Smooth muscle cell (in vitro differentiated cells): Measurements from ENCODE around the gene FAM8A1. TPM values are rescaled to one million over a fixed set of nuclear protein-coding genes. Genes with fewer than 3 reads are reported as not detected.
A peak's percentile ranks its signal among the peaks of the same experiment; 100 is the strongest.
"Not testable (repeated sequence)": the region's sequence is repeated elsewhere in the genome, so short reads cannot be mapped to it uniquely, and the experiment has no call there.

ENCODE experiments used
- DNase-seq: peaks from one replicate; lab custom pipeline; 2025; ENCODE audit not compliant: unreplicated experiment; lab: John Stamatoyannopoulos, UW
- H2AFZ ChIP-seq: fragments of 200-600 bp; sonication (generic); 2 replicates; pipeline ENCODE4 v1.6.0; 2016; ENCODE audit warnings: antibody characterized with exemption, low read depth, mild to moderate bottlenecking
- H3F3A ChIP-seq: fragments of 200-600 bp; sonication (generic); 2 replicates; pipeline ENCODE4 v1.6.0; 2017; ENCODE audit warnings: antibody characterized with exemption, low read depth
- H3K27ac ChIP-seq: fragments of 200-600 bp; sonication (generic); 2 replicates; pipeline ENCODE4 v1.5.1; 2016; ENCODE audit warnings: low read depth, mild to moderate bottlenecking
- H3K27me3 ChIP-seq: fragments of 200-600 bp; sonication (generic); 2 replicates; pipeline ENCODE4 v1.6.1; 2016; ENCODE audit warnings: low read depth, mild to moderate bottlenecking
- H3K36me3 ChIP-seq: fragments of 200-600 bp; sonication (generic); 2 replicates; pipeline ENCODE4 v1.5.1; 2016; ENCODE audit warnings: low read depth
- H3K4me1 ChIP-seq: fragments of 200-600 bp; sonication (generic); 2 replicates; pipeline ENCODE4 v1.5.1; 2016; ENCODE audit warnings: low read depth
- H3K4me2 ChIP-seq: fragments of 200-600 bp; sonication (generic); 2 replicates; pipeline ENCODE4 v1.6.0; 2016; ENCODE audit warnings: mild to moderate bottlenecking
- H3K4me3 ChIP-seq: fragments of 200-600 bp; sonication (generic); 2 replicates; pipeline ENCODE4 v1.5.1; 2016; ENCODE audit warnings: mild to moderate bottlenecking
- H3K79me2 ChIP-seq: fragments of 200-600 bp; sonication (generic); 2 replicates; pipeline ENCODE4 v1.6.0; 2016; ENCODE audit warnings: low read depth, mild to moderate bottlenecking
- H3K9ac ChIP-seq: fragments of 200-600 bp; sonication (generic); 2 replicates; pipeline ENCODE4 v1.6.0; 2016; ENCODE audit warnings: low read depth
- H3K9me3 ChIP-seq: fragments of 200-600 bp; sonication (generic); replicated peaks from 2 replicates; pipeline ENCODE4 v1.5.1; 2016; ENCODE audit warnings: low read depth
- H4K20me1 ChIP-seq: fragments of 200-600 bp; sonication (generic); 2 replicates; pipeline ENCODE4 v1.6.0; 2016; ENCODE audit warnings: low read depth
- WGBS: methylation state at CpG from one replicate; pipeline ENCODE4 v1.1.7; 2016; ENCODE audit warnings: low lambda C conversion rate; 5-methylcytosine and 5-hydroxymethylcytosine counted together
- polyA plus RNA-seq: library from polyadenylated mRNA; unstranded; fragments of >200 nt; fragmentation: Nextera tagmentation; extraction: Ambion mirVana; gene quantifications from 2 replicates; pipeline ENCODE4 v1.2.1, GENCODE V29; 2016
- total RNA-seq: library from RNA; depleted of rRNA; stranded (reverse); fragments of >200 nt; gene quantifications from 2 replicates; pipeline ENCODE4 v1.2.3, GENCODE V29; 2014
- TF ChIP-seq, protein P1 (sequence below): fragments of 200-600 bp; sonication (generic); IDR thresholded peaks from 2 replicates; pipeline ENCODE4 v1.5.1; 2017; ENCODE audit warnings: borderline replicate concordance, mild to moderate bottlenecking, antibody characterized with exemption; ENCODE audit not compliant: insufficient read depth, poor library complexity, severe bottlenecking

FAM8A1 gene
- total and polyA plus RNA-seq, 2 experiments from 2014 or later: 11.8 to 33.2 TPM

GRCh38 chr6:17577059-17577458, 23.0 kb upstream of the FAM8A1 start:
- 95% methylated on average over 1 of the region's 1 CpG for WGBS
- H3K27ac ChIP-seq: no peak overlapping the region
- no peak overlapping the region for H3K4me3 ChIP-seq
- H3K27me3 ChIP-seq: no peaks in the 10 kb centered on the region
- H3F3A ChIP-seq: no peaks in the 10 kb centered on the region
- no peaks in the 10 kb centered on the region for H3K9me3 ChIP-seq
- H3K4me2 ChIP-seq: no peak overlapping the region
- no peaks in the 10 kb centered on the region for H4K20me1 ChIP-seq
- TF ChIP-seq, protein P1, sequence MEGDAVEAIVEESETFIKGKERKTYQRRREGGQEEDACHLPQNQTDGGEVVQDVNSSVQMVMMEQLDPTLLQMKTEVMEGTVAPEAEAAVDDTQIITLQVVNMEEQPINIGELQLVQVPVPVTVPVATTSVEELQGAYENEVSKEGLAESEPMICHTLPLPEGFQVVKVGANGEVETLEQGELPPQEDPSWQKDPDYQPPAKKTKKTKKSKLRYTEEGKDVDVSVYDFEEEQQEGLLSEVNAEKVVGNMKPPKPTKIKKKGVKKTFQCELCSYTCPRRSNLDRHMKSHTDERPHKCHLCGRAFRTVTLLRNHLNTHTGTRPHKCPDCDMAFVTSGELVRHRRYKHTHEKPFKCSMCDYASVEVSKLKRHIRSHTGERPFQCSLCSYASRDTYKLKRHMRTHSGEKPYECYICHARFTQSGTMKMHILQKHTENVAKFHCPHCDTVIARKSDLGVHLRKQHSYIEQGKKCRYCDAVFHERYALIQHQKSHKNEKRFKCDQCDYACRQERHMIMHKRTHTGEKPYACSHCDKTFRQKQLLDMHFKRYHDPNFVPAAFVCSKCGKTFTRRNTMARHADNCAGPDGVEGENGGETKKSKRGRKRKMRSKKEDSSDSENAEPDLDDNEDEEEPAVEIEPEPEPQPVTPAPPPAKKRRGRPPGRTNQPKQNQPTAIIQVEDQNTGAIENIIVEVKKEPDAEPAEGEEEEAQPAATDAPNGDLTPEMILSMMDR: no peak
- H2AFZ ChIP-seq: no peak overlapping the region
- no peaks in the 10 kb centered on the region for H3K4me1 ChIP-seq
- H3K79me2 ChIP-seq: no peaks in the 10 kb centered on the region
- no peak for DNase-seq
- no peaks in the 10 kb centered on the region for H3K36me3 ChIP-seq
- H3K9ac ChIP-seq: no peak overlapping the region

DNA sequence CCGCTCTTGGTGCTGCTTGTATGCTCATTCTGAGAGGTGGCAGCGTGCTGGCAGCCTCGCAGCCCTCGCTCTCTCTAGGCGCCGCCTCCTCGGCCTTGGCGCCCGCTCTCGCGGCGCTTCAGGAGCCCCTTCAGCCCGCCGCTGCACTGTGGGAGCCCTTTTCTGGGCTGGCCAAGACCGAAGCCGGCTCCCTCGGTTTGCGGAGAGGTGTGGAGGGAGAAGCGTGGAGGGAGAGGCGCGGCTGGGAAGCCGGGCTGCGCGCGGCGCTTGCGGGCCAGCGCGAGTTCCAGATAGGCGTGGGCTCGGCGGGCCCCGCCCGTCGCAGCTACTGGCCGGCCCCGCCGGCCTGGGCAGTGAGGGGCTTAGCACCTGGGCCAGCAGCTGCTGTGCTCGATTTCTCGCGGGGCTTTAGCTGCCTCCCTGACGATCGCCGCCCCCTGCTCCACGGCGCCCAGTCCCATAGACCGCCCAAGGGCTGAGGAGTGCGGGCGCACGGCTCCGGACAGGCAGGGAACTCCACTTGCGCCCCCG, 19.5 kb upstream of the FAM8A1 start:
- no peak for DNase-seq
- TF ChIP-seq, protein P1: no peak
- Histone ChIP-seq H3K9me3 (no peaks in the 10 kb centered on the region), H4K20me1 (no peaks in the 10 kb centered on the region), H3K4me3 (peak overlapping the region; percentile 10), H3K9ac (no peak overlapping the region), H3K27me3 (no peaks in the 10 kb centered on the region), H3K4me2 (no peak overlapping the region), H3K36me3 (no peaks in the 10 kb centered on the region), H3F3A (peaks cover 3% of the 10 kb centered on the region), H3K4me1 (no peaks in the 10 kb centered on the region), H3K79me2 (no peaks in the 10 kb centered on the region), H3K27ac (no peak overlapping the region), H2AFZ (no peak overlapping the region)
- whole genome bisulfite sequencing: 92% methylated on average over 53 of the region's 53 CpGs

DNA sequence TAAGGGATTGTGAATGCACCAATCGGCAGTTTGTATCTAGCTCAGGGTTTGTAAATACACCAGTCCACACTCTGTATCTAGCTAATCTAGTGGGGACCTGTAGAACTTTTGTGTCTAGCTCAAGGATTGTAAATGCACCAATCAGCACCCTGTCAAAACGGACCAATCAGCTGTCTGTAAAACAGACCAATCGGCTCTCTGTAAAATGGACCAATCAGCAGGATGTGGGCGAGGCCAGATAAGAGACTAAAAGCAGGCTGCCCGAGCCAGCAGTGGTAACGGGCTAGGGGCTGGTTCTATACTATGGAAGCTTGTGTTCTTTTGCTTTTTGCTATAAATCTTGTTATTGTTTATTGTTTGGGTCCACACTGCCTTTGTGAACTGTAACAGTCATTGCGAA, 18.8 kb upstream of the FAM8A1 start:
- not testable (repeated sequence) for H3K27me3 ChIP-seq, H3K36me3 ChIP-seq, H3K27ac ChIP-seq, H3F3A ChIP-seq, H3K9ac ChIP-seq, DNase-seq, H2AFZ ChIP-seq, H3K9me3 ChIP-seq, H3K4me3 ChIP-seq, H3K79me2 ChIP-seq, H4K20me1 ChIP-seq, H3K4me1 ChIP-seq, H3K4me2 ChIP-seq
- 95% methylated on average over 7 of the region's 7 CpGs for WGBS

GRCh38 chr6:17583811-17584210, 16.3 kb upstream of the FAM8A1 start:
- H3K36me3 ChIP-seq: no peaks in the 10 kb centered on the region
- no peaks in the 10 kb centered on the region for H3K9me3 ChIP-seq
- peak overlapping the region; percentile 29 for H2AFZ ChIP-seq
- TF ChIP-seq, protein P1: no peak
- WGBS: 39% methylated on average over 5 of the region's 5 CpGs
- no peaks in the 10 kb centered on the region for H4K20me1 ChIP-seq
- peak overlapping the region; percentile 48 for H3K4me3 ChIP-seq
- DNase-seq: no peak
- peak overlapping the region; percentile 28 for H3K27ac ChIP-seq
- H3K79me2 ChIP-seq: no peaks in the 10 kb centered on the region
- peak overlapping the region; percentile 81 for H3K4me2 ChIP-seq
- peaks cover 3% of the 10 kb centered on the region for H3F3A ChIP-seq
- no peaks in the 10 kb centered on the region for H3K27me3 ChIP-seq
- H3K9ac ChIP-seq: peak overlapping the region; percentile 13
- no peaks in the 10 kb centered on the region for H3K4me1 ChIP-seq
